ENCODE measurements around the gene CAMKK1.

DNA sequence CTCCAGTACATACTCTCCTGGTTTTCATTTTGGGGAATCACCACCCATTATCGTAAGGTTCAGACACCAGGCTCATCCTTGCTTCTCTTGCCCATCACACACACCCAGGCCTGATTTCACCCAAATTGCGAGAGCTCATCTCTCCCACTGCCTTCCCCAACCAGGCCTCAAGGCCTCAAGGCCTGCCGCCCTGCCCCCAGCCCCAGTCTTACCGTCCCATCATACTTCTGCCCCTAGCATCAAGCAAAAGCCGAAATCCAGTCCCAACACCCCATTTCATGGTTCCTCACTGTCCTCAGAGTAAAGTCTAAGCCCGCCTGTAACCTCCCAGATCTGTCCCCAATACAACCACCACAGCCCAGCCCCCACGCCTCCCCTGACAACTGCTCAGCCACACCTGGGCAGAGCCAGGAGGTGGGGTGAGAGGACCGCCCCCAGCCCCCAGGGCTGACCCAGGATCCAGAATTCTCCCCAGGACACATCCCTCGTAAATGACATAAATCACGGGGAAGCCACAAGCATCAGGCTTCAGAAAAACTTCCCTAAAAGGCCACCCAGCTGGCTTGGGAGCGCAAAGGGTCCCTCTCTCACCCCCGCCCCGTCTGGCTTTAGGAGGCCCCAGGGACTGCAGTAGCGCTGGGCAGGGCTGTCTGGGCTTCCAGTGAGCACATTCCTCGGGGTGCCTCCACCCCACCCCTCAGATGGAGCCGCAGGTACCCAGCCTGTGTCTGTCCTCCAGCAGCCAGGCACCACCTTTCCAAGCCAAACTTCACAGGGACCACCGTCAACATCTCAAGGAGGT is 33.0 kb upstream of the CAMKK1 start:
- TF ChIP-seq, protein P1, sequence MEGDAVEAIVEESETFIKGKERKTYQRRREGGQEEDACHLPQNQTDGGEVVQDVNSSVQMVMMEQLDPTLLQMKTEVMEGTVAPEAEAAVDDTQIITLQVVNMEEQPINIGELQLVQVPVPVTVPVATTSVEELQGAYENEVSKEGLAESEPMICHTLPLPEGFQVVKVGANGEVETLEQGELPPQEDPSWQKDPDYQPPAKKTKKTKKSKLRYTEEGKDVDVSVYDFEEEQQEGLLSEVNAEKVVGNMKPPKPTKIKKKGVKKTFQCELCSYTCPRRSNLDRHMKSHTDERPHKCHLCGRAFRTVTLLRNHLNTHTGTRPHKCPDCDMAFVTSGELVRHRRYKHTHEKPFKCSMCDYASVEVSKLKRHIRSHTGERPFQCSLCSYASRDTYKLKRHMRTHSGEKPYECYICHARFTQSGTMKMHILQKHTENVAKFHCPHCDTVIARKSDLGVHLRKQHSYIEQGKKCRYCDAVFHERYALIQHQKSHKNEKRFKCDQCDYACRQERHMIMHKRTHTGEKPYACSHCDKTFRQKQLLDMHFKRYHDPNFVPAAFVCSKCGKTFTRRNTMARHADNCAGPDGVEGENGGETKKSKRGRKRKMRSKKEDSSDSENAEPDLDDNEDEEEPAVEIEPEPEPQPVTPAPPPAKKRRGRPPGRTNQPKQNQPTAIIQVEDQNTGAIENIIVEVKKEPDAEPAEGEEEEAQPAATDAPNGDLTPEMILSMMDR (conservative IDR thresholded peaks at IDR 0.05), result no peak
- TF ChIP-seq EZH2 (IDR thresholded peaks at IDR 0.05; ENCODE audit: low read depth), result no peak
